PFSK-1 (cell line): Measurements from ENCODE around the gene PRPF6.

Experiments
- FOXP2 ChIP-seq: optimal IDR thresholded peaks from 2 replicates; pipeline ENCODE3; 2011; ENCODE audit warnings: borderline replicate concordance, control low read depth, inconsistent platforms; ENCODE audit not compliant: insufficient read depth; ENCODE audit errors: extremely low read length, extremely low read depth
- POLR2AphosphoS5 ChIP-seq: IDR thresholded peaks from 2 replicates; pipeline ENCODE4 v1.6.1; 2012; ENCODE audit warnings: low read depth, mild to moderate bottlenecking, control low read depth, low read length, moderate library complexity
- SIN3A ChIP-seq: IDR thresholded peaks from 2 replicates; pipeline ENCODE4 v1.6.1; 2012; ENCODE audit warnings: mild to moderate bottlenecking, low read length, moderate library complexity, borderline replicate concordance; ENCODE audit not compliant: insufficient read depth
- TAF1 ChIP-seq: IDR thresholded peaks from 2 replicates; pipeline ENCODE4 v1.6.1; 2012; ENCODE audit warnings: low read length, control low read depth, borderline replicate concordance; ENCODE audit not compliant: insufficient read depth
- TF ChIP-seq, protein P1 (sequence below), 2 experiments: IDR thresholded peaks; 2 replicates each; pipeline versions ENCODE4 v1.6.1 to v1.8.0; 2011 to 2012; ENCODE audit warnings: low read depth in 2 of 2, low read length in 2 of 2, control low read depth in 1 of 2, inconsistent platforms in 1 of 2, mild to moderate bottlenecking in 1 of 2, moderate library complexity in 1 of 2; ENCODE audit not compliant: insufficient read depth in 1 of 2

Gene PRPF6

DNA sequence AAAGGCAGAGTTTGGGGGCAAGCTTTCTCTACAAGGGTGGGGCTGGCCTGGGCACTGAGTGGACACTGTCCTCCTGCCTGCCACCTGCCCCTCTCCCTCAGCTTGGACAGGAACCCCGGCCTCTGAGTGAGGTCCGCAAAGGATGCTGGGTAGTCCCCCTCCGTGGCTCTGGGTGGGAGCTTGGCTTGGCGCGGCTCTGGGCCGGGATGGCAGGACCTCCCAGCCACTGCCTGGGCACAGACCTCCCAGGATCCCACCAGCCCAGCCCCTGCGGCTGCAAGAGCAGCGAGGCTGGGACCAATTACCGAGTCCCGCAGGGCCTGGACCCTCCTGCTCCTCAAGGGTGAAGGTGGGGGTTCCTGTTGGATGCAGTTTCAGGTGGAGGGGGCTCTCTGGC, 71.4 kb downstream of the PRPF6 start:
- TF ChIP-seq FOXP2 (no peak), TAF1 (no peak)

DNA sequence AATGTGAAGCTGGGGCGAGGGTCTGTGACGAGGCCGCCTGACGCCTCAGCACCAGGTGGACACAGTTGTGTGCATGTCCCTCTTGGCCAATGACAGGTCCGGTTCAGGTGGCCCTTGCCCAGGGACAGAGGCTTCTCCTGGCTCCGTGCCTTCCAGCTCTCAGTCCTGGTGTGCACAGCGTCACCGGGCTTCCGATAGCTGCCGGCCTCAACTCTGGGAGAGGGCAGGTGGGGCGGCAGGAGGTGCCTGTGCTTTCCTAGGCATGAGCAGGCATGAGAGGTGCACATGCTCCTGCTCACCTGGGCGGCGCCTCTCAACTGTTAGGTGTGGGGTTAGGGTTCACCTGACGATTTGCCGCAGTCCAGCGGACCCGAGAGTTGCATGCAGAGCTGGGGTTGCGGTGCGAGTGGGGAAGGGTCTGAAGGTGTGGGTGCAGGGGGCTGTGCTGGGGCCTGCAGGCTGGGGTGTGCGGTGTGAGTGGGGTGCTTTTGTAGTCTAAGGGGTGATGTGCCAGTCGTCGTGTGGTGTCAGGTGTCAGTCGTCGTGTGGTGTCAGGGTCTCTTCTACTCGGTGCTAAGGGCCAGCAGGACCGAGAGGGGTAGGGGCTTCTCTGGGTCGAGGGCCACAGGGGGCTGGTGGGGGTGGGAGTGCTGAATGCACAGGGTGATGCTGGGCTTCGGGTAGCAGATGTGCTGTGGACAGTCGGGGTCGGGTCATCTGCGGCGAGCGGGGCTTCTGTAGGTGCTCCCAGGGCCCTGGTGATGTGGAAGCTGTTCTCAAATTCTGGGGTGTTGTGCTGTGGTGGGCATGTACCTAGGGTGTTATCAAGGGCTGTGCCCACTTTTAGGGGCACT, 72.3 kb downstream of the PRPF6 start:
- TF ChIP-seq SIN3A = no peak
- no peak for TF ChIP-seq TAF1
- TF ChIP-seq, protein P1, sequence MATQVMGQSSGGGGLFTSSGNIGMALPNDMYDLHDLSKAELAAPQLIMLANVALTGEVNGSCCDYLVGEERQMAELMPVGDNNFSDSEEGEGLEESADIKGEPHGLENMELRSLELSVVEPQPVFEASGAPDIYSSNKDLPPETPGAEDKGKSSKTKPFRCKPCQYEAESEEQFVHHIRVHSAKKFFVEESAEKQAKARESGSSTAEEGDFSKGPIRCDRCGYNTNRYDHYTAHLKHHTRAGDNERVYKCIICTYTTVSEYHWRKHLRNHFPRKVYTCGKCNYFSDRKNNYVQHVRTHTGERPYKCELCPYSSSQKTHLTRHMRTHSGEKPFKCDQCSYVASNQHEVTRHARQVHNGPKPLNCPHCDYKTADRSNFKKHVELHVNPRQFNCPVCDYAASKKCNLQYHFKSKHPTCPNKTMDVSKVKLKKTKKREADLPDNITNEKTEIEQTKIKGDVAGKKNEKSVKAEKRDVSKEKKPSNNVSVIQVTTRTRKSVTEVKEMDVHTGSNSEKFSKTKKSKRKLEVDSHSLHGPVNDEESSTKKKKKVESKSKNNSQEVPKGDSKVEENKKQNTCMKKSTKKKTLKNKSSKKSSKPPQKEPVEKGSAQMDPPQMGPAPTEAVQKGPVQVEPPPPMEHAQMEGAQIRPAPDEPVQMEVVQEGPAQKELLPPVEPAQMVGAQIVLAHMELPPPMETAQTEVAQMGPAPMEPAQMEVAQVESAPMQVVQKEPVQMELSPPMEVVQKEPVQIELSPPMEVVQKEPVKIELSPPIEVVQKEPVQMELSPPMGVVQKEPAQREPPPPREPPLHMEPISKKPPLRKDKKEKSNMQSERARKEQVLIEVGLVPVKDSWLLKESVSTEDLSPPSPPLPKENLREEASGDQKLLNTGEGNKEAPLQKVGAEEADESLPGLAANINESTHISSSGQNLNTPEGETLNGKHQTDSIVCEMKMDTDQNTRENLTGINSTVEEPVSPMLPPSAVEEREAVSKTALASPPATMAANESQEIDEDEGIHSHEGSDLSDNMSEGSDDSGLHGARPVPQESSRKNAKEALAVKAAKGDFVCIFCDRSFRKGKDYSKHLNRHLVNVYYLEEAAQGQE (IDR thresholded peaks at IDR 0.05; ENCODE audit: insufficient read depth in 1 of 2, low read depth in 2 of 2, low read length in 2 of 2) = no peak
- TF ChIP-seq FOXP2 = no peak
- TF ChIP-seq POLR2AphosphoS5 = no peak

DNA sequence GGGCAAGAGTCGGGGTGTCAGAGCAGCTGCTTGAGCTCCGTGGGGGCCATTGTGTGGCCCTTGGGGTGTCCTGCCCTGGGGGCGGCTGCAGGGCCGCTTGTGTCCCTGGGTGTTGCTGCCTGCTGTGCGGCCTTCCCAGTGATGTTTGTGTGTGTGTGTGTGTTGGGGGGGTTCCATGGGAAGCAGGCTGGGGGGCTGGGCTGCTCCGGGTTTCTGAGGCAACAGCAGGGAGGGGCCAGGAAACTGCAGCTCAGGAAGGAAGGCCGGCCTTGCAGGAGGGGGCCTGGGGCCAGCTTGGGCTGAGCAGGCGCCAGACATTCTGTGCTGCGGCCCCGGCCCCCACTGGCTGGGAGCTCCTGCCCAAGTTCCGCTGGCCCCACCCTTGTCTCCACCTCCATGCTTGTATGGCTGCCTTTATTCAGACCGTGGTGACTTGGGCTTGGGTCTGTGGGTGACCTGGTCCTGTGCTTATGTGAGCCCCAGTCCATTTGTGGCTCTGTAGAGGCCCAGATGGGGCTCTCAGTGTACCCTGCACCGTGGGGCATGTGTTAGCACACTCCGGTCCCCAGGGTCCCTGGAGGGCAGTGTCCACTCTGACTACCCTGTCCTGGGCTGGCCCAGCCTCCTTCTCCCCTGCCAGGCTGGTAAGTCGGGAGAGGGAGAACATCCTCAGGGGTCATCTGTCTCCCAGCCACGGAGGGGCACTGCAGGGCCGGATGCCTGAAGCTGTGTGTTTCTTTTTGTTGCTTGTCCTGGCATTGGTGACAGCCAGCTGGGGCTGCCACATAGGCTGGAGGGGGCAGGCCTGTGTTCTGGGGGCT, 73.1 kb downstream of the PRPF6 start:
- TF ChIP-seq FOXP2 (peak; percentile 37), POLR2AphosphoS5 (peak; percentile 63), SIN3A (no peak), TAF1 (no peak)
- TF ChIP-seq, protein P1 (IDR thresholded peaks at IDR 0.05; ENCODE audit: insufficient read depth in 1 of 2, low read depth in 2 of 2, low read length in 2 of 2) = 0 out of 4 replicates have a peak, but pooled peaks of 1 of the 2 experiments have one; percentile 29

DNA sequence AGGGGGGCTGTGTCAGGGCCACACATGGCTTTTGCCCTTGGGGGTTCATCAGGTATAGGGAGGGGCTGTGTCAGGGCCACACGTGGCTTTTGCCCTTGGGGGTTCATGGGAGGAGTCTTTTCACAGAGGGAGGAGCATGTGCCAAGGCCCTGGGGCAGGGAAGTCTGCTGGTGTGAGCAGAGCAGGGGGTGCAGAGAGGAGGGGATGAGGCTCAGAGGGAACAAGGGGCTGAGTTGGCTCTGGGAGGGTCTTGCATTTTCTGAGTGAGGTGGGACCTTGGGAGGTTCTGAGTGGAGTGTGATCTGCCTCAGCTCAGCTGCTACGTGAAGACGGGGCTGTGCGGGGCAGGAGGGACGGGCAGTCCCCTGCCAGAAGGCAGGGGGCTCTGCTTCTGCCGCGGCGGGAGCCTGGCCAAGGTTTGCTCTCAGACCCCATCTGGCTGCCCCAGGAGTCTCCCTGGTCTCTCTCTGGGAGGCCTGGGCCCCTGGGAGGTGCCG, 74.5 kb downstream of the PRPF6 start:
- TF ChIP-seq POLR2AphosphoS5 (no peak), SIN3A (no peak), TAF1 (no peak), FOXP2 (no peak)
- TF ChIP-seq, protein P1 (IDR thresholded peaks at IDR 0.05; ENCODE audit: insufficient read depth in 1 of 2, low read depth in 2 of 2, low read length in 2 of 2) = no peak

DNA sequence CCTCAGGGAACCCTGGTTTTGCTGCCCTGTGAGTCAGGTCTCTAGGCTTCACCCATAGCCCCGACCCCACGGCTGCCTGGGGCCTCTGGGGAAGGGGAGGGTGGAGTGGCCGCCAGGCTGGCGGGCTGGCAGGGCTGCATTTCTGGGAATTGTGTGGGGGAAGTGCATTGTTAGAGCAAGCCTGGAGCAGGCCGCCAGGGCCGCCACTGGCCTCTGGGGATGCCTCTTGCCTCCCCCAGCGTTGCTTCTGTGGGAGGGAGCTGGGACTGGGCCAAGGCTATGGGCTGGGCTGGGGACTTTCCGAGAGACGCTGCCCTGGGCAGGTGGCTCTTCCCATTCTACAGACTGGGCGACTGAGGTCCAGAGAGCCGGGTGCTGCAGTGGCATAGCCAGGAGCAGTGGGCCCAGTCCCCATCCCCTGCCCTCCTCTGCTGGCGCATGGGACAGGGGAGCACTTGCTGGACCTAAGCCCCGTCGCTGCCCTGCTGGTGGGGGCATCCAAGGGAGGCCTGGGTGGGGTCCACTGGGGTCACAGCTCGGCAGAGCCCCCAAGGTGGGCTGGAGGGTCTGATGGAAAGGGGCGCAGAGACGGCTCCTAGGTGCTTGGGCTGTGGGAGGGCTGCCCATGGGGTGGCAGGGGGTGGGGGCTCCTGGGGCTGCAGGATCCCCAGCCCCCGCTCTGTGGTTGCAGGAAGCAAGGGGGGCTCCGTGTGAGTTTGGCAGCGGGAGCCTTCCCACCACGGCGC, 75.1 kb downstream of the PRPF6 start:
- TF ChIP-seq POLR2AphosphoS5 = no peak

DNA sequence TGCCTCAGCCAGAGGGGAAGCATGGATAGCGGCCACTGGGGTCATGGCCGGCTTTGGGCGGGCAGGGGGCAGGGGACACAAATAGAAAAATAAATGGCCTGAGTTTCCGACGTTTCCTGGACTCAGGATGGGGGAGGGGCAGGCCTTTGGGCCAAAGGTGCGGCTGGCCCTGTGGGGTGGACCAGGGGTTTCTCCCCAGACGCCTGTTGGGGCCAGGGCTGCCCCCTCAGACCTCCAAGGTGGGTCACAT, 75.6 kb downstream of the PRPF6 start:
- no peak for TF ChIP-seq FOXP2
- no peak for TF ChIP-seq SIN3A
- no peak for TF ChIP-seq TAF1
- TF ChIP-seq, protein P1 (IDR thresholded peaks at IDR 0.05; ENCODE audit: insufficient read depth in 1 of 2, low read depth in 2 of 2, low read length in 2 of 2) = no peak
- no peak for TF ChIP-seq POLR2AphosphoS5
